Neural cell (in vitro differentiated cells): Measurements from ENCODE around the gene EPS8L2. TPM values are rescaled to one million over a fixed set of nuclear protein-coding genes. Genes with fewer than 3 reads are reported as not detected.

Experiments used
- H2AFZ ChIP-seq: fragments of 200-600, 300-800 bp; sonication (generic), shearing (Covaris generic); 2 replicates; pipeline ENCODE4 v1.6.0; 2014; ENCODE audit warnings: low read depth, mild to moderate bottlenecking, antibody characterized with exemption, low read length, moderate library complexity
- H3F3A ChIP-seq: fragments of 200-600 bp; shearing (Covaris generic); 2 replicates; pipeline ENCODE4 v1.6.1; 2016; ENCODE audit warnings: mild to moderate bottlenecking, moderate library complexity, mixed read lengths, antibody characterized with exemption, low read length; ENCODE audit not compliant: insufficient read depth, poor library complexity, severe bottlenecking
- H3K27ac ChIP-seq: fragments of 200-600, 300-800 bp; sonication (generic), shearing (Covaris generic); 2 replicates; pipeline ENCODE4 v1.5.1; 2014; ENCODE audit warnings: mild to moderate bottlenecking, low read length, moderate library complexity
- H3K27me3 ChIP-seq: fragments of 300-800, 200-600 bp; sonication (generic), shearing (Covaris generic); 2 replicates; pipeline ENCODE4 v1.6.0; 2014; ENCODE audit warnings: mild to moderate bottlenecking, low read depth, low read length, moderate library complexity; ENCODE audit not compliant: insufficient read depth
- H3K36me3 ChIP-seq: fragments of 300-800, 200-600 bp; sonication (generic), shearing (Covaris generic); 2 replicates; pipeline ENCODE4 v1.5.1; 2014; ENCODE audit warnings: mild to moderate bottlenecking, antibody characterized with exemption, low read length, moderate library complexity; ENCODE audit not compliant: insufficient read depth
- H3K4me2 ChIP-seq: fragments of 300-800, 200-600 bp; sonication (generic), shearing (Covaris generic); 2 replicates; pipeline ENCODE4 v1.6.0; 2014; ENCODE audit warnings: mild to moderate bottlenecking, low read length
- H3K4me3 ChIP-seq: fragments of 300-800, 200-600 bp; sonication (generic), shearing (Covaris generic); 2 replicates; pipeline ENCODE4 v1.5.1; 2014; ENCODE audit warnings: mild to moderate bottlenecking, low read length, moderate library complexity
- H3K79me2 ChIP-seq: fragments of 200-600 bp; shearing (Covaris generic); replicated peaks from 2 replicates; pipeline ENCODE4 v1.6.0; 2014; ENCODE audit warnings: mild to moderate bottlenecking, low read length, moderate library complexity; ENCODE audit not compliant: insufficient read depth
- H3K9ac ChIP-seq: fragments of 300-800, 200-600 bp; sonication (generic), shearing (Covaris generic); 2 replicates; pipeline ENCODE4 v1.6.1; 2016; ENCODE audit warnings: mild to moderate bottlenecking, low read length, mixed read lengths
- H3K9me2 ChIP-seq: fragments of 200-600 bp; shearing (Covaris generic); 2 replicates; pipeline ENCODE4 v1.6.1; 2016; ENCODE audit warnings: mild to moderate bottlenecking, low read length, mixed read lengths; ENCODE audit not compliant: insufficient read depth
- H3K9me3 ChIP-seq: fragments of 200-600, 300-800 bp; sonication (generic), shearing (Covaris generic); 2 replicates; pipeline ENCODE4 v1.6.1; 2016; ENCODE audit warnings: mild to moderate bottlenecking, mixed run types, low read length, moderate library complexity, mixed read lengths
- H4K20me1 ChIP-seq: fragments of 200-600 bp; shearing (Covaris generic); 2 replicates; pipeline ENCODE4 v1.6.1; 2016; ENCODE audit warnings: mild to moderate bottlenecking, mixed run types; ENCODE audit not compliant: insufficient read depth
- CTCF ChIP-seq: fragments of 450-650 bp; IDR thresholded peaks from 2 replicates; pipeline ENCODE4 v1.5.1; 2014; ENCODE audit warnings: antibody characterized with exemption, mild to moderate bottlenecking, moderate library complexity; ENCODE audit not compliant: poor library complexity, severe bottlenecking
- EP300 ChIP-seq: fragments of 450-650 bp; conservative IDR thresholded peaks from 2 replicates; pipeline ENCODE4 v1.6.1; 2014; ENCODE audit warnings: antibody characterized with exemption, mild to moderate bottlenecking, moderate library complexity; ENCODE audit not compliant: poor library complexity, severe bottlenecking
- EZH2 ChIP-seq: fragments of 200-600, 300-800 bp; shearing (Covaris generic), sonication (generic); IDR thresholded peaks from 2 replicates; pipeline ENCODE4 v1.6.1; 2014; ENCODE audit warnings: antibody characterized with exemption, low read length, borderline replicate concordance, mild to moderate bottlenecking; ENCODE audit not compliant: insufficient read depth, poor library complexity, severe bottlenecking
- MXI1 ChIP-seq: fragments of 450-650 bp; conservative IDR thresholded peaks from 2 replicates; pipeline ENCODE4 v1.6.1; 2014; ENCODE audit warnings: antibody characterized with exemption, mild to moderate bottlenecking; ENCODE audit not compliant: poor library complexity, severe bottlenecking
- POLR2AphosphoS5 ChIP-seq: IDR thresholded peaks from 2 replicates; pipeline ENCODE4 v1.6.1; 2012
- RAD21 ChIP-seq: fragments of 450-650 bp; conservative IDR thresholded peaks from 2 replicates; pipeline ENCODE4 v1.6.1; 2014; ENCODE audit warnings: antibody characterized with exemption, mild to moderate bottlenecking, moderate library complexity
- SMC3 ChIP-seq: fragments of 450-650 bp; conservative IDR thresholded peaks from 2 replicates; pipeline ENCODE4 v1.6.1; 2014; ENCODE audit warnings: antibody characterized with exemption, mild to moderate bottlenecking, moderate library complexity; ENCODE audit not compliant: poor library complexity
- TAF1 ChIP-seq: IDR thresholded peaks from 2 replicates; pipeline ENCODE4 v1.6.1; 2012; ENCODE audit warnings: low read depth
- polyA plus RNA-seq: library from polyadenylated mRNA; depleted of rRNA; stranded (reverse); fragments of >200 nt; gene quantifications from 2 replicates; pipeline ENCODE4 v1.2.3, GENCODE V29; 2014
- TF ChIP-seq, protein P1 (sequence below): IDR thresholded peaks from 2 replicates; pipeline ENCODE4 v1.6.1; 2012; ENCODE audit warnings: borderline replicate concordance

Gene EPS8L2
- polyA plus RNA-seq, 1 donor from 2014 or later, result 7.5 TPM

- H4K20me1 ChIP-seq, result no peaks in the 10 kb centered on the region
- no peaks in the 10 kb centered on the region for H3K36me3 ChIP-seq
- H3K9ac ChIP-seq, result peak overlapping the region; percentile 96
- peaks cover 23% of the 10 kb centered on the region for H3K79me2 ChIP-seq
- no peaks in the 10 kb centered on the region for H3K9me3 ChIP-seq
- no peak for TF ChIP-seq RAD21
- no peaks in the 10 kb centered on the region for H3K9me2 ChIP-seq
- peak overlapping the region; percentile 85 for H3K4me3 ChIP-seq
- H2AFZ ChIP-seq, result no peak overlapping the region
- no peak overlapping the region for H3K27ac ChIP-seq
- H3K4me2 ChIP-seq, result peak overlapping the region; percentile 48
- H3K27me3 ChIP-seq, result no peaks in the 10 kb centered on the region
- H3F3A ChIP-seq, result no peaks in the 10 kb centered on the region
These were observed 13.1 kb upstream of the EPS8L2 start for GRCh38 chr11:692824-693414.

DNA sequence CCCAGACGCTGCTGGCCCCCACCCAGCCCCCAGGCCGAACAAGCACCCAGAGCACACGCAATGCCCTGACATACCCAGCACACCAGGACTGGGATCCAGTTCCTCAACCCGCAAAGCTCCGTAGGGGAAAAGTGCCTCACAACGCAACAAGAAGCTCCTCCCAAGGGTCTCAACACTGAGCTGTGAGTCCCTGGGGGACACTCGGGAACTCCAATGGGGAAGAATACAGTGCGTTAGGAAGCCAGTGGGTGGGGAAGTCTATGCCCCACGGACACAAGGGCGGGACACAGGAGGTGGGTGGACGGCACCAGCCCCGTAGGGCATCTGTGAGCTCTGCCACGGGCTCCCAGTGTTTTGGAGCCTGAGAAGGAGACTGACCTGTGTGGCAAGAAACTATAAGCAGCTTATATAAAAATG is 12.6 kb upstream of the EPS8L2 start:
- Histone ChIP-seq H3K9me3 (no peaks in the 10 kb centered on the region), H3K9me2 (no peaks in the 10 kb centered on the region), H3K27me3 (no peaks in the 10 kb centered on the region), H2AFZ (no peak overlapping the region), H3K79me2 (peaks cover 23% of the 10 kb centered on the region), H3K36me3 (no peaks in the 10 kb centered on the region), H3K27ac (no peak overlapping the region), H4K20me1 (no peaks in the 10 kb centered on the region), H3K9ac (peak overlapping the region; percentile 96), H3K4me2 (peak overlapping the region; percentile 48), H3K4me3 (peak overlapping the region; percentile 85), H3F3A (no peaks in the 10 kb centered on the region)
- TF ChIP-seq EZH2, result no peak
- TF ChIP-seq SMC3, result no peak
- no peak for TF ChIP-seq TAF1
- TF ChIP-seq EP300, result no peak
- TF ChIP-seq, protein P1, sequence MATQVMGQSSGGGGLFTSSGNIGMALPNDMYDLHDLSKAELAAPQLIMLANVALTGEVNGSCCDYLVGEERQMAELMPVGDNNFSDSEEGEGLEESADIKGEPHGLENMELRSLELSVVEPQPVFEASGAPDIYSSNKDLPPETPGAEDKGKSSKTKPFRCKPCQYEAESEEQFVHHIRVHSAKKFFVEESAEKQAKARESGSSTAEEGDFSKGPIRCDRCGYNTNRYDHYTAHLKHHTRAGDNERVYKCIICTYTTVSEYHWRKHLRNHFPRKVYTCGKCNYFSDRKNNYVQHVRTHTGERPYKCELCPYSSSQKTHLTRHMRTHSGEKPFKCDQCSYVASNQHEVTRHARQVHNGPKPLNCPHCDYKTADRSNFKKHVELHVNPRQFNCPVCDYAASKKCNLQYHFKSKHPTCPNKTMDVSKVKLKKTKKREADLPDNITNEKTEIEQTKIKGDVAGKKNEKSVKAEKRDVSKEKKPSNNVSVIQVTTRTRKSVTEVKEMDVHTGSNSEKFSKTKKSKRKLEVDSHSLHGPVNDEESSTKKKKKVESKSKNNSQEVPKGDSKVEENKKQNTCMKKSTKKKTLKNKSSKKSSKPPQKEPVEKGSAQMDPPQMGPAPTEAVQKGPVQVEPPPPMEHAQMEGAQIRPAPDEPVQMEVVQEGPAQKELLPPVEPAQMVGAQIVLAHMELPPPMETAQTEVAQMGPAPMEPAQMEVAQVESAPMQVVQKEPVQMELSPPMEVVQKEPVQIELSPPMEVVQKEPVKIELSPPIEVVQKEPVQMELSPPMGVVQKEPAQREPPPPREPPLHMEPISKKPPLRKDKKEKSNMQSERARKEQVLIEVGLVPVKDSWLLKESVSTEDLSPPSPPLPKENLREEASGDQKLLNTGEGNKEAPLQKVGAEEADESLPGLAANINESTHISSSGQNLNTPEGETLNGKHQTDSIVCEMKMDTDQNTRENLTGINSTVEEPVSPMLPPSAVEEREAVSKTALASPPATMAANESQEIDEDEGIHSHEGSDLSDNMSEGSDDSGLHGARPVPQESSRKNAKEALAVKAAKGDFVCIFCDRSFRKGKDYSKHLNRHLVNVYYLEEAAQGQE, result no peak
- TF ChIP-seq CTCF, result no peak
- TF ChIP-seq RAD21, result no peak
- TF ChIP-seq MXI1, result no peak
- no peak for TF ChIP-seq POLR2AphosphoS5
